Measurements from ENCODE around the gene KDM5A.

GRCh38 chr12:271161-271560 lies 118.0 kb downstream of the KDM5A start:
- TF ChIP-seq CTCF (IDR thresholded peaks at IDR 0.05) (no peak), POLR2A (IDR thresholded peaks at IDR 0.05) (no peak)

Data from heart left ventricle (tissue), 13 donors.